ENCODE measurements around the gene ATP6V1C2.

DNA sequence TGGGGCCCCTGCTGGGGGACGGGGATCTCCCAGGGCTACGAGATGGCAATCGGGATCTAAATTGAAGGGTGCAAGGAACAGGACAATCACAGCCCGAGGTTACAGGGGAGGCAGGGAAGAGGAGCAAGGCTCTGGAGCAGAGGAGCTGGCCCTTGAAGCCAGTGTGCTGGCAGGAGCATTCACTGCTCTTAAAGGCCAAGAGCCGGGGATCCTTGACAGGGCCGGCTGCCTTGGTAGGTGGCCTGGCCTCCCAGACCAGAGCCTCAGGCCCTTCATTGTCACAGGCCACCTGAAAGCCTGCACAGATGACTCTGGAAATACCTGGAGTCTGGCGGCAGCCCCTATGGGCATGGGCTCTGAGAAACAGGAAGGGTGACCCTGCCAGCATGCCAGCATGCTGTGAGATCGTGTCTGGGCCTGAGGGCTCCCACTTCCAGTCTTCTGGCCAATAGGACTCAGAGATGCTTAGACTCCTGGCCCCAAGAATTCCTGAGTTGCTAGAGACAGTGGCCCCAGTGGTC, 52.5 kb downstream of the ATP6V1C2 start:
- TF ChIP-seq CTCF (conservative IDR thresholded peaks at IDR 0.05; ENCODE audit: low read depth in 2 of 2): no peak
- TF ChIP-seq, protein P1, sequence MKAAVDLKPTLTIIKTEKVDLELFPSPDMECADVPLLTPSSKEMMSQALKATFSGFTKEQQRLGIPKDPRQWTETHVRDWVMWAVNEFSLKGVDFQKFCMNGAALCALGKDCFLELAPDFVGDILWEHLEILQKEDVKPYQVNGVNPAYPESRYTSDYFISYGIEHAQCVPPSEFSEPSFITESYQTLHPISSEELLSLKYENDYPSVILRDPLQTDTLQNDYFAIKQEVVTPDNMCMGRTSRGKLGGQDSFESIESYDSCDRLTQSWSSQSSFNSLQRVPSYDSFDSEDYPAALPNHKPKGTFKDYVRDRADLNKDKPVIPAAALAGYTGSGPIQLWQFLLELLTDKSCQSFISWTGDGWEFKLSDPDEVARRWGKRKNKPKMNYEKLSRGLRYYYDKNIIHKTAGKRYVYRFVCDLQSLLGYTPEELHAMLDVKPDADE (IDR thresholded peaks at IDR 0.05): no peak
- no peak for TF ChIP-seq EZH2 (IDR thresholded peaks at IDR 0.05; ENCODE audit: low read depth, unreplicated experiment)
- TF ChIP-seq EZH2phosphoT487 (IDR thresholded peaks at IDR 0.05; ENCODE audit: unreplicated experiment): no peak
- TF ChIP-seq JUNB (IDR thresholded peaks at IDR 0.05; ENCODE audit: unreplicated experiment): no peak
- TF ChIP-seq NANOG (IDR thresholded peaks at IDR 0.05; ENCODE audit: borderline replicate concordance): no peak
- no peak for TF ChIP-seq POLR2AphosphoS5 (IDR thresholded peaks at IDR 0.05; ENCODE audit: low read depth)
